KOPT-K1 (cell line): Measurements from ENCODE around the gene ALOX15.
"Not testable (repeated sequence)": the region's sequence is repeated elsewhere in the genome, so short reads cannot be mapped to it uniquely, and the experiment has no call there.

Experiments
- H3K27ac ChIP-seq: fragments of 200-600 bp; sonication (generic); 2 replicates; pipeline ENCODE4 v1.5.1; 2016; ENCODE audit warnings: antibody characterized with exemption, mild to moderate bottlenecking, low read depth, low read length; ENCODE audit not compliant: poor library complexity, severe bottlenecking
- H3K36me3 ChIP-seq: fragments of 200-600 bp; sonication (generic); 2 replicates; pipeline ENCODE4 v1.5.1; 2017; ENCODE audit warnings: antibody characterized with exemption, mild to moderate bottlenecking, low read length, moderate library complexity; ENCODE audit not compliant: insufficient read depth
- H3K9me3 ChIP-seq: fragments of 200-600 bp; sonication (generic); 2 replicates; pipeline ENCODE4 v1.5.1; 2017; ENCODE audit warnings: antibody characterized with exemption, low read length, mild to moderate bottlenecking; ENCODE audit not compliant: insufficient read depth, poor library complexity, severe bottlenecking

ALOX15 gene

DNA sequence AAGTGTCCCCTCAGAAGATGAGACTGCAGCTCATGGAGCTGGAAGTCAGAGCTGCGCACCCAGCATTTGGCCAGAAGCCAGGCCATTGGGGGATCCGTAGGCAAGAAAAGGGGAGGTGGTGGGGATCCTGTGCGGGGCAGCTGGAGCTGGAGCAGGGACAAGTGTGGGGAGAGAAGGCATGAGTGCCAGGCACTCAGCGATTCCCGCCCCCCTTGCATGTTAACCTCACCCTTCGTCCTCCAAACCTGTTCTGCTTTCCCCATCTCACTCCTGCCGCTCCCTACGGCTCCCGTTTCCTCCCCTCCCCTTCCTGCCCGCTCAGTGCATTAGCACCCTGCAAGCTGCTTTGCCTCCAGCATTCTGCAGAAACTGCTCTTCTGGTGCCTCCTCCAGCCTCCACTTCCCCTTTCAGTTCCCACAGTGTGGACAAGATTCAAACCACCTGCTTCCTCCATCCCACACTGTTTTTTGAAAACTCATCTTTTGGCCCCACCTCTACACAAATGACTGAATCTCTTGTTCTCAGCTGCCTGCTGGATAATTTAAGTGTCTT, 5.6 kb downstream of the ALOX15 start:
- Histone ChIP-seq H3K9me3 (no peaks in the 10 kb centered on the region), H3K27ac (no peak overlapping the region), H3K36me3 (no peaks in the 10 kb centered on the region)

DNA sequence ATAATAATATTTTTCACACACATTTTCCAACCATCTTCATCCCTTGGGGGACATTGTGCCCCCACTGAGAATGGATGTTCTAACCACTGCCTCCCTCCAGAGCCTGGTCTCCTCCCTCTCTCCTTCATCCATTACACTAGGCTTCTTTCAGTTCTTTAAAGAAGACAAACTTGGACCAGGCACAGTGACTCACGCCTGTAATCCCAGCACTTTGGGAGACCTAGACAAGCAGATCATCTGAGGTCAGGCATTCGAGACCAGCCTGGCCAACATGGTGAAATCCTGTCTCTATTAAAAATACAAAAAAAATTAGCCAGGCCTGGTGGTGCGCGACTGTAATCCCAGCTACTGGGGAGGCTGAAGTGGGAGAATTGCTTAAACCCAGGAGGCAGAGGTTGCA, 6.5 kb downstream of the ALOX15 start:
- Histone ChIP-seq H3K27ac (no peak overlapping the region), H3K9me3 (no peaks in the 10 kb centered on the region), H3K36me3 (no peaks in the 10 kb centered on the region)

DNA sequence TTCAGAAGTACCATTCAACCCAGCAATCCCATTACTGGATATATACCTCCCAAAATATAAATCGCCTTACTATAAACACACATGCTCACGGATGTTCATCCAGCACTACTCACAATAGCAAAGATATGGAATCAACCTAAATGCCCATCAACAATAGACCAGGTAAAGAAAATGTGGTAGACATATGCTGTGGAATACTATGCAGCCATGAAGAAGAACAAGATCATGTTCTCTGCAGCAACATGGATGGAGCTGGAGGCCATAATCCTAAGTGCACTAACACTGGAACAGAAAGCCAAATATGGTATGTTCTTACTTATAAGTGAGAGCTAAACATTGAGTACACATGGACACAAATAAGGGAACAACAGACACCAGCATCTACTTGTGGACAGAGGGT, 7.8 kb downstream of the ALOX15 start:
- Histone ChIP-seq H3K36me3 (no peaks in the 10 kb centered on the region), H3K9me3 (no peaks in the 10 kb centered on the region), H3K27ac (no peak overlapping the region)

DNA sequence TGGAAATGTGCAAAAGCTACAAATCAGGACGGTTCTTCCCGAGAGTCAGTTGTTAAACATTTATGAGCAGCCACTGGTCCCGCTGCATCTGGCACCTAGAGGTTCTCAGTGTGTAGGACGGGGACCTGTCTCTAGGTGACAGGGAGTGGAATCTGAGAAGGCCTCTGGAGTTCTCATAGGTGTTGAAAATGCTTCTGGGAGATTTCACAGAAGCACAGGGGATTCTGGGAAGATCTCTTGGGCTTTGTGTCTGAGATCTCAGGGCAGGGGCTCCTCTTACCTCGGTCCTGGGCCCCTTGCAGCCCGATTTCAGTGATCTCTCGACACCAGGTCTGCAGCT, 8.9 kb downstream of the ALOX15 start:
- Histone ChIP-seq H3K36me3 (no peaks in the 10 kb centered on the region), H3K27ac (no peak overlapping the region), H3K9me3 (no peaks in the 10 kb centered on the region)

DNA sequence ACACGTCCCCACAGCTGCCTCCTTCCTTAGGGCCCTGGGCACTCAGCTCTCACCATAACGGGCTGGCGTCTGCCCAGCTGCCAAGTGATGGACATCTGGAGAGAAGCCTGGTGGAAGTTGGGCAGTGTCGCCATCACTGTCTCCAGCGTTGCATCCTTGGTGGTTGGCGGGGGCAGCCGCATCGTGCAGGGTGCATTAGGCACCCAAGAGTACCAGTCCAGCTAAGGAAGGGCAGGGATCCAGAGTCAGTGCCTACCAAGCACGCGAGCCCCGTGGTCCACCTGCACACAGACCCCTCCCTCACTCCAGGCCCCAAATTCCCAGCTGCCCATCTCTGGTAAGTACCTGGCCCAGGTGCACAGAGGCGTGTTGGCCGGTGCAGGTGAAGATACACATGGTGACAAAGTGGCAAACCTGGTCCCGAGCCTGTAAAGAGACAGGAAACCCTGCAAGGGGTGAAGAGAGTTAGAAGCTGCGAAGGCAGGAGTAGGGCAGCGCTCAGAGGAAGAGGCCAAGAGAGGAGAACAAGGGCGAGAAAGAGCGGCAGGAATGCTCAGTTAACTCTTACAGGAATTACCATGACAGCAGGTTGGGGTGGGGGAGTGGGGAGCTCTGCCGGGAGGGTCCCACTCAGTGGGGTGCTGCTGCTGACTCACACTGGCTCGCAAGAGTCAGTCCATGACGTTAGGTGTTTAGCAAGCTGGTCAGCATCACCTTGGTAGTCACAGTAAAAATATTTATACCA, 9.5 kb downstream of the ALOX15 start:
- Histone ChIP-seq H3K9me3 (no peaks in the 10 kb centered on the region), H3K27ac (no peak overlapping the region), H3K36me3 (no peaks in the 10 kb centered on the region)

DNA sequence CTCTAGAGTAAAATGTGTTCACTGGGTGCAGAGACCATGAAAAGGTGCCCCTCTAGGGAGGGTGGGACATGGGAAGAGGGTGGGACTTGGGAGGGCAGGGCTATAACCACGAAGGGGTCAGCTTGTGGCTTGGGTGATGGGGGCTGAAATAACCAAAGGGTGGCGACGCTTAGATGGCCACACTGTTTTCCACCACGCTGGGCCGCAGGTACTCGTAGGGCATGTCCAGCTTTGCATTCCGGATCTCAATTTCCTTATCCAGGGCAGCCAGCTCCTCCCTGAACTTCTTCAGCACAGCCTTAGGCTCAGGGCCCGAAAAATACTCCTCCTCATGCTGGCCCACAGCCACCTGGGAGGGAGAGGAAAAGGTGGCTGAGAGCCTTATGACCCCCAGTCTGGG, 10.0 kb downstream of the ALOX15 start:
- Histone ChIP-seq H3K27ac (no peak overlapping the region), H3K9me3 (no peaks in the 10 kb centered on the region), H3K36me3 (no peaks in the 10 kb centered on the region)

DNA sequence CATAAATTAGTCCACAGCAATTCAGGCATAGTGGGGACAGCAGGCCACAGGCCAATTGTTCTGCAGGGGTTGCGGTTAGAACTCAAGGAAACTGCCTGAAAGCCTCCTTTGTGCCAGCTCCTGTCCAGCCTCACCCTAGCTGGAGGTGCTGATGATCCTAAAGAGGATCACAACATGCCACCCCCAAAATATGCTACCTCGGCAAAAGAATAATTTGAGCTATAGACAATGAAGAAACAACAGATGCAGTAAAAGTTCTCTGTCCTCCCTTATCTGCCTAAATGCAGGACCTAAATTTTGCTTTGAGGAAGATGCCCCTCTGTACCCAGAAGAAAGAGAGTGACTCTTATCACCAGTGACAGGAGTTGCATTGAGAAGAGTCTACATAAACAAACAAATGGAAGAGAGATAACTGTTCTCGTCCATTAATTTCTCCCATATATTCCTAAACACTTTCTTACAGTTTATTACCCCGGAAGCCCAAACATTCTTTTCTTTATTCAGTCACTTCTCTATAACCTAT, 14.7 kb downstream of the ALOX15 start:
- Histone ChIP-seq H3K27ac (no peak overlapping the region), H3K36me3 (no peaks in the 10 kb centered on the region), H3K9me3 (peaks cover 9% of the 10 kb centered on the region)

DNA sequence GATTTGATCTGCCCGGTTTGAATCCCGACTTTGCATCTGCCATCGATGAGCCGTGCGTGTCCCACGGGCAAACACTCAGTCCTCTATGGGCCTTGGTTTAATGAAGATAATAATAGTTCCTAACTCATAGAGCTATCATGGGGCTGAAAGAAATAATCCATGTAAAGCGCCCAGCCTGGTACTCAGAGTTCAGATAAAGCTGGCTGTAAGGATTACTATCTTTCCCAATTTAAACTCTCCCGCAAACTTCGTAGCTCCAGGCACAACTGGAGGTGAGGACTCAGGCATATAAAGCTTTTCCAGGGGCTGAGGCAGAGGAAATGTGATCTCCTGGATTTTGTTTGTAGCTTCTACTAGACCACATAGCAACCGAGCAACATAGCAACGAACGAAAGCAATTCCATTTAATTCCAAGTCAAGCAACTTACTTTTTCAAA, 16.3 kb downstream of the ALOX15 start:
- no peaks in the 10 kb centered on the region for H3K36me3 ChIP-seq
- no peak overlapping the region for H3K27ac ChIP-seq
- H3K9me3 ChIP-seq = peaks cover 15% of the 10 kb centered on the region

DNA sequence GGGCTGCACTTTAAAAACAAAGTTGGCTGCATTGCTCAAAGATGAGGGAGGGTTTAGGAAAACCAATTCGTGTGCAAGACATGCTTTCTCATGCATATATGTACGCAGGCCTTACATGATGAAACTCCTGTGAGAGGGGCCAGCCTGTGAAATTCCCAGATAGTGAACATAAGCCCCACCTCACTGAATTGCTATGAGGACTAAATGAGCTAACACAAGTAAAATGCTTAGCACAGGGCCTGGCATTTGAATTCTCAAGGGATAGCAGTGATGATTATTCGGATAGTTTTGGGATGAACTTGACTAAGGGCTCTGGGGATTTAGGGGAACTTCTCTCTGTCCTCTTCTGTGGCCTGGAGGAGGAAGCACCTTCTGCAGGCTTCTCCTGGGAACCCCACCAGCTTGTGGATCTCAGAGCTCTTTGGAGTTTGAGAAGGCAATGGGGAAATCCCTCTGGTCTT, 17.0 kb downstream of the ALOX15 start:
- not testable (repeated sequence) for H3K27ac ChIP-seq, H3K36me3 ChIP-seq
- peaks cover 15% of the 10 kb centered on the region for H3K9me3 ChIP-seq

DNA sequence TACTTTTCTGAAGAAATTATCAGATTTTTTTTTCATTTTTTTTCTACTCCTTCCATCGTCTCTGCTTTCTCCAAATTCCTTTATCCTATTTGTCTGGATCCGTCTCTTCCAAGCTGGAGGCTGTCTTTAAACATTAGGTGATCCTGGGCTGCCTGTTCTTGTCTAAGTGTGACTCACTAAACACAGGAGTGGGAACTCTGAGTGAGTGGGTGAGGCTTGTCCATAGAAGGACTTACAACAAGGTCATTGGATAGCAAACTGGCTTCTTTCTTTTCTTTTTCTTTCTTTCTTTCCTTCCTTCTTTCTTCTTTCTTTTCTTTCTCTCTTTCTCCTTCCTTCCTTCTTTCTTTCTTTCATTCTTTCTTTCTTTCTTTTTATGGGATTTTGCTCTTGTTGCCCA, 18.2 kb downstream of the ALOX15 start:
- Histone ChIP-seq H3K9me3 (peaks cover 15% of the 10 kb centered on the region), H3K36me3 (no peaks in the 10 kb centered on the region), H3K27ac (no peak overlapping the region)

DNA sequence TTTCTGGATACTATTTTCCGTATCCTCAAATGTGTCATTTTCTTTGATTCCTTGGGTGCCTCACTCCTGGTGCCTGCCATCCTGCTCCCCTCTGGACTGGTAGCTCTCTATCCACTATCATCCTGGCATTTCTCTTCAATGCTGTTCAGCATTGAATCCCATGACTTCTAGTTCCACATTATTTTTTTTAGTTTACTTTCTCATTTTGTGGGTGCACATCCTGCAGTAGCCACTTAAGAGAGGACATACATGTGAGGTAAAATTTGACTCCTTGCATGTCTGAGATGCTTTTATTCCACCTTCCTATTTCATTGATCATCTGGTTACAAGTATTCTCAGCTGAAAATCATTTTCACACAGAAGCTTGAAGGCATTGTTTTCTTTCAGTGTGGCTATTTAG, 19.1 kb downstream of the ALOX15 start:
- H3K36me3 ChIP-seq = no peaks in the 10 kb centered on the region
- H3K27ac ChIP-seq = no peak overlapping the region
- H3K9me3 ChIP-seq = peaks cover 15% of the 10 kb centered on the region

DNA sequence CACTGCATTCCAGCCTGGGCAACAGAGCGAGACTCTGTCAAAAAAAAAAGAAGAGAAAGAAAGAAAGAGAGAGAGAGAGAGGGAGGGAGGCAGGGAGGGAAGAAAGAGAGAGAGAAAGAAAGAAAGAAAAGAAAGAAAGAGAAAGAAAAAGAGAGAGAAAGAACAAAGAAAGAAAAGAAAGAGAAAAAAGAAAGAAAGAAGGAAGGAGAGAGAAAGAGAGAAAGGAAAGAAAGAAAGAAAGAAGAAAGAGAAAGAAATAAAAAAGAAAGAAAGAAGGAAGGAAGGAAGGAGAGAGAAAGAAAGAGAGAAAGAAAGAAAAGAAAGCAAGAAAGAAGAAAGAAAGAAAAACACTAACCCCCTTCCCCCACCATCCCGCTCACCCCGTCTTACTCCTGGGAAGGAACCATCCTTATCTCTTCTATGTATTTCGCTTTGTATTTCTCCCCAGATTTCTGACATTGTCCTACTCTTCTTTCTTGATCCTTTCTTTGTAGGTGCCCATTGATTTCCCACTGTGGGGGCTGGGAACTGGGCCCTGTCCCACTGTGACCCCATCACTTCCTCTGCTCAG, 20.9 kb downstream of the ALOX15 start:
- Histone ChIP-seq H3K27ac (no peak overlapping the region), H3K36me3 (no peaks in the 10 kb centered on the region), H3K9me3 (peaks cover 15% of the 10 kb centered on the region)

DNA sequence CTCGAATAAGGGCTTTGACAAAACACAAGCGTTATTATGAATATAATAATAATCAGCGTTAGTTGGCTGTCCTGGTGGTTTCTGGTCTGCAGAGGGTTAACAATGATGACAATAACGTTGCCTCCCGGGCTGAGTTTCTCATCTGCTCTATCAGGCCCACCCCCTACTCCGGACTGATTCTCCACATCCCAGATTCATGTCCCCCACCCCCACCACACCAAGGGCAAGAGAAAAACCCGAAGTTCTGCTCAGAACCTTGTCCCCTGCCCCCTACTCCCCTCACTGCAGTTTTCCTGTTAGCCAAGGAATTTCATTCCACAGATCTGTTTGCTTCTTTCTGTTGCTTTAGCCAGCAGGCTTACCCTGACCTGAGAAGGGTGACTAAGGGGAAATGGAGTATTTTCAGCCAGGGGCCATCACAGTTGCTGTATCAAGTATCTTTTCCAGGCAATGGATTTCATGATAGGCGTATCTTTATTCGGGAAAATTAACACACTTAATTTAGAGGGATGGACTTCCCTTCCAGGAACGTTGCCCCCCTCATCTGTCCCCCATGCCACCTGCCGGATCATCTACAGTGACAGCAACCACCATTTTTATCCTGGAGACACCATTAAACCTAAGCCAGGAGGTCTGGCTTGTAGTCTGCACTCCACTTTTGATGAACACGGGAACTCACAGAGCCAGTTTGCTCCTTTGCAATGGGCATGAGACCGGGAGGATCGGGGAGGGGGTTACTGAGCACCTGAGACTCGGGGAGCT, 23.7 kb downstream of the ALOX15 start:
- H3K27ac ChIP-seq = no peak overlapping the region
- peaks cover 15% of the 10 kb centered on the region for H3K9me3 ChIP-seq
- no peaks in the 10 kb centered on the region for H3K36me3 ChIP-seq

DNA sequence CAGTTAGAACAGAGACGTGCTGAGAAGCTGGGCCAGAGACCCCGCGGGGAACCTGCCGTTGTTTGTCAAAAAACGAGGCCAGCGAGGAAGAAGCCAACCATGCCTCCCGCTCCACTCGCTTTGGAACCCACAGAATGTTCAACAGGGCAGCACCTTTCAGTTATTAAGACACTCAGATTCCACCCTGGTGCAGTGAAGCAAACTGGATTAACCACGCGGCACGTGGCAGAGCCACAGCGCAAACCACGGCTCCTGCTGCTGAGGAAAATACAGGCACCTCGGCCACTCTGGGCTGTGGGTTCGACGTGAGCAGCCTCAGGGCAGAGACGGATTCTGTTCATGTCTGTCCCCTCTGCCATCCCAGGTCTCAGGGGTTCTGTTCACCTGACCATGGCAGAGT, 24.4 kb downstream of the ALOX15 start:
- Histone ChIP-seq H3K9me3 (peaks cover 9% of the 10 kb centered on the region), H3K36me3 (no peaks in the 10 kb centered on the region), H3K27ac (no peak overlapping the region)

DNA sequence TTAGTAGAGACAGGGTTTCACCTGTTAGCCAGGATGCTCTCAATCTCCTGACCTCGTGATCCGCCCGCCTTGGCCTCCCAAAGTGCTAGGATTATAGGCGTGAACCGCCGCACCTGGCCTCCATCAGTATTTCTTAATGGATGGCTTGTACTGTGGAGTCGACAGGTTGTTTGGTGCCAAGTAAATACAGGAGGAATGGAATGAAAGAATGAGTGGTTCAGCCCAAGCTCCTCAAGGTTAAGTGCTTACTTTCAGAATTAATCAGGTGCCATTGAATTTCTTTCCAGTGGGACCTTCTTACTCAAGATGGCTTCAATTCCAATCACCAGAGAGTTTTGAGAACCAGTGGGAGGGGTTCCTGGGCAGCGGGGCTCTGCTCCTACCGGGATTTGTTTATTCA, 25.0 kb downstream of the ALOX15 start:
- Histone ChIP-seq H3K9me3 (peaks cover 3% of the 10 kb centered on the region), H3K36me3 (no peaks in the 10 kb centered on the region), H3K27ac (no peak overlapping the region)
